ENCODE data around the gene TEX36.
"Not testable (repeated sequence)": the region's sequence is repeated elsewhere in the genome, so short reads cannot be mapped to it uniquely, and the experiment has no call there.

Gene TEX36

GRCh38 chr10:125634606-125635005 lies 48.4 kb downstream of the TEX36 start:
- DNase-seq (ENCODE audit: low read depth in 2 of 2, low spot score in 1 of 2) = no peak

DNA sequence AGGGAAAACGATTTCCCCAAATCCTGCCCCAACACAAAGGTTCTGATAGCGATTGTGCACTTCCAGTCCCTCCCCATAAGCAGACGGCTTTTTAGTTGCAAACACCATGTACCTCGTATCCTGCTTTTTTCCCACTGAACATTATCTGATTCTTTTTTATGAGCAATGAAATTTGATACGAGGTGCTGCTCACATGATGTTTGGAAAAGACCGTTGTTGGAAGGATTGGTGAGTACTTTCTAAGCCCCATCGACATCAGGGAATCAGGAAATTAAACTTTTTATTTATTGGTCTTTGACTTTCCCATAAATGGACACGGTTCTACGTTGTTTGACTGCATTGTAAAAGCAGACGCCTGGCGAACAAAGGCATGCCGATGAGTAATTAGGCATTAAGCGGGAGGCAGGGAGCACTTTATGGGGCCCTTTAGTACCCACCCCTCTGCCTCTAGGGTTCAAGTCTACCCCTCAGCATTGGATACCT lies 49.4 kb downstream of the TEX36 start:
- DNase-seq (ENCODE audit: low read depth in 2 of 2, low spot score in 1 of 2) = no peak

DNA sequence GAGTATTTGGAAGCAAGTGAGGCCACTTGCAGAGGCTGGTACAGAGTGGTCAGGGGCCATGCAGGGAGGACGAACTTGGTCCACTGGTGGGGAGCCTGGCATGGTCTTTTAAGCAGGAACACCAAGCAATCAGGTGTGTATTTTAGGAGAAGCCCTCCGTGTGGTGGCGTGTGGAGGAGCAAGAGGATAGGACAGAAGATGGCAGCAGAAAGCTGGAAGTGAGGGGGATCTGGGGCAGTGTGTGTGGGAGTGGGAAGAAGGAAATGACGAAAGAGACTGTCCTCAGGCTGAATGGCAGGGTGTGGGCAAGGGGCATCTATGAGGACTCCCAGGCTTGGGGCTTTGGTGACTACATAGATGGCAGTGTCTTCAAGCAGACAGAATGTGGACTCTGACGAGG lies 51.2 kb downstream of the TEX36 start:
- no peak for DNase-seq (ENCODE audit: low read depth in 2 of 2, low spot score in 1 of 2)

DNA sequence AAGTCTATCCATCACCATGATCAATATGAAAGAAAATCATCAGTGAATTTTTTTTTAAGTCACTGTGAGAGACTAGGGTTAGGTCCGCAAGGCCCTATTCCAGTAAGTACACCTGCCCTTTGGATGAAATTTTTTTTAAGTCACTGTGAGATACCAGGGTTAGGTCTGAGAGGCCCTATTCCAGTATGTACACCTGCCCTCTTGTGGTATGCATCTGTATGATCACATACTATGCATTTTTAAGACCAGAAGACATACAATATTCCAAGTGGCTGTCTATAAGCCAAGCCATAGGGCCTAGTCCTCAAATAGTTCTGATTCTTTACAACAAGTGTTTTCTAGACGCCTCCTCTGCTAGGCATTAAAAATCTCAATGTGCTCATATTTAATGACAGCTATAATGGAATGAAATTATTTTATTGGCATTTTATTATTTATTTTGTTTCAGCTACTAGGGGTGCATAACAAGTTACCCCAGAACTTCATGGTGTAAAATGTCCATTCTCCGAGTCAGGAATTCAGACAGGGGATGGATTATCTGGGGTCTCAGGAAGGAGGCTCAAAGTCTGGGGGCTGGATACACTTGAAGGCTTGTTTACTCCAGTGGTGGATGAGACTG lies 53.1 kb downstream of the TEX36 start:
- DNase-seq (ENCODE audit: low read depth in 2 of 2, low spot score in 1 of 2) = no peak

DNA sequence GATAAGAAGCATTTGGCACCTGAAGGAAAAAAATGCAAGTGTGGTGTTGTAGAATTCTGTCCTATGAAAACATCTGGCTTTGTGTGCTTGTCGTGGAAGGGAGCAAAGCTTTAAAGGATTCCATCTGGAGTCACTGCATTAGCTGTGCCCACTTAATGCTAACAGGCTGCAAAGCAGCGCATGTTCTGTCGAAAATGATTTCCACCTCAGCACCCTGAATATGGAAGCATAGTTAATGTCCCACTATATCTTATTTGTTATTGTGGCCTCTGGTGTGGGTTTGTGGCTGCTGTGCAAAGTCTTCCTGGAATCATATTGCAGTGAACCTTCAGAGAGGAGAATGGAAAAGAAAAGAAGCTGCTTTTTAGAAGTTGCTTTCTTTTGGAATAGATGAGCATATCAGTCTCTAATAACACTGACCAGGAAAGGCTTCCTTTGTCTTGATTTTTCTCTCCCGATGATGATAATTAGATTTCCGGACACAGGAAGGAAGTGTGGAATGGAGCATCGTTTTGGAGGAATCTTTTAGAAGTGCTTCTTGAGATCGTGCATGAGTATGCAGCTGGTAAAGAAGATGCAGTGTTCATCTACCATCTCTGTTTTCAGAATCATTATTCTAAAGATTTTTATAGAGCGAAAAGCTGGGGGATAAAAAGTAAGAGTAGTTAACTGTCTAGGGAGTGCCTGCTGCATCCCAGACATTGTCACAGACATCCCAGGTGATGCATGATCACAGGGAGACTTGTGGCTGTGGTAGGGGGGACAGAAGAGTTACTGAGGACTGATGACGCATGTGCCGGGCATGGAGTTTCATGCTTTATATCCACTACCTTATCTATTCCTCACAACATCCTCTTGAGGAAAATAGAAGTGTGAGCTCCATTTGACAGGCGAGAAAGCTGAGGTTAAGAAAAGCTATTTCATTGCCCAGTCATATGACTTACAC lies 54.6 kb downstream of the TEX36 start:
- DNase-seq (ENCODE audit: low read depth in 2 of 2, low spot score in 1 of 2) = no peak

DNA sequence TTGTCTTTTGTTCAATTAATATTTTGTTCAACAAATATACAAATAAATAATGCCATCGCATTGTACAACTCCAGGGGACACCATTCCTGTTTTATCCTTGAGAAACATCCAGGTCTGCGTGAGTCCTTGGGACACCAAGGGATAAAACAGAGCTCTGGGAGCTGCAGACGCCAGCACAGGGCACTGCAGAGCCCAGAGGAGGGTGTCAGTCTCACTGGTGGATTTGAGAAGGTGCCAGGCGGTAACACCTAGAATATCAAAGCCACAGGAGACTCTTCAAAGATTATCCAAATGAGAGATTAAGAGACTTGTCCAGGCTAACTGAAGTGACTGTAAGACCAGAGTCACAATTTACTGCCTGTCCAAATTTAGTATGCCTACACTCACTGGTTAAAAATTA lies 55.3 kb downstream of the TEX36 start:
- DNase-seq (ENCODE audit: low read depth in 2 of 2, low spot score in 1 of 2) = no peak

- DNase-seq (ENCODE audit: low read depth in 2 of 2, low spot score in 1 of 2) = no peak
Observed at GRCh38 chr10:125626671-125627070, 56.3 kb downstream of the TEX36 start.

DNA sequence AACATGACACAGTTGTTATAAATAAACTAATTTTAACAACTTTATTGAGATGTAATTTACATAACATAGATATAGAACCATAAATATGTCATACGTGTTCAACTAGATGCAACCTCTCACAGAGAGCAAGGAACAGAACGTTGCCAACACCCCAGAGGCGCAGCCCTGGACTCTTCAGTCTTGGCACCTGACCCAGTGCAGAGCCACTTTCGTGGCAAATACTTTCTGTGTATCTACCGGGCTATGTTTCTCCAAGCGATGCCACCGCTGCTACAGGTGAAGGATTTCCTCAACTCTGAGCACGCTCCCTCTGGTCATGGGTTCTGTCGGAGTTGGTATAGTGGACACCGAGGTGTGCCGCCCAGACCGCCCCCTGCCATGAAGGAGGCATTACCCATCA lies 57.4 kb downstream of the TEX36 start:
- DNase-seq (ENCODE audit: low read depth in 2 of 2, low spot score in 1 of 2) = no peak

DNA sequence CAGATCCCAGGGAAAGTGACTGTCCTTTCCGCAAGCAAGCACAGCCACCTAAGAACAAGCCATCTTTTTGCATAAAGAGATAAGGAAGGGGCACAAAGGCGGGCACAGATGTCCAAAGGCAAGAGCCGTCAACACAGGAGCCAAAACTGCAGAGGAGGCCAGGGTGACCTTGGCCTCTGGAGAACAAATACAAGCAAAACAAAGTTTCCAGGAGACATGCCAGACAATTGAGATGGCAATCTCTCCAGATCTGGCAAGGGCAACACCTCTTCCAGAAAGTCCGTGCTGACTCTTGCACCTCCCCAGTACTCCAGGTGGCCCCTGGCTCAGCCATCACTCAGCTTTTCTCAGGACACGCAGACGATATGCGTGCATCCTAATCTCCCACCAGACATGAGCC lies 58.2 kb downstream of the TEX36 start:
- no peak for DNase-seq (ENCODE audit: low read depth in 2 of 2, low spot score in 1 of 2)

DNA sequence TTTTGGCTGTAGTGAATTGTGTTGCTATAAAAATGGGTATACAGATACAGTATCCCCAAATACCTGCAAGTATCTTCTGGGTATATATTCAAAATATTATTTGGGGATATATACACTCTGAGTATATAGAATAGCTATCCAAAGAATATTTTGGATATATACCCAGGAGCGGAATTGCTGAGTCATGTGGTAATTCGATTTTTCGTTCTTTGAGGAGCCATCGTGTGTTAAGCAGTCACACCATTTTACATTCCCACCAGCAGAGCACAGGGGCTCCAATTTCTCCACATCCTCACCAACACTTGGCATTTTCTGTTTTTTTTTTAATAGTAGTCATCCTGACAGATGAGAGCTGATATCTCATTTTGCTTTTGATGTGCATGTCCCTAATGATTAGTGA lies 61.9 kb downstream of the TEX36 start:
- DNase-seq (ENCODE audit: low read depth in 2 of 2, low spot score in 1 of 2) = no peak

DNA sequence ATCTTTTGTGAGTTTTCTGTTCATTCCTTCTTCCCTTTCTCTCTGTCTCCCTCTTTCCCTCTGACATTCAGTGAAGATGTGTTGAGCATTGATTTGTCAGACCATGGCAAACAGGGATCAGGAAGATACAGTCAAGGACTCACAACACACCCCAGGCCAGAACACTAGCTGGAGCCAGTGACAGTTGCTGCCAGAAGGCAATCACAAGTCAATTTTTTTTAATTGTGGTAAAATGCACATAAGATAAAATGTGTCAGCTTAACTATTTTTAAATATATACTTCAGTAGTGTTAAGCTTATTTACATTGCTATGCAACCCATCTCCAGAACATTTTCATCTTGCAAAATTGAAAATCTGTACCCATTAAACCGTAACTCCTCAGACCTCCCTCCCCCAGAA lies 62.6 kb downstream of the TEX36 start:
- no peak for DNase-seq (ENCODE audit: low read depth in 2 of 2, low spot score in 1 of 2)

- DNase-seq (ENCODE audit: low read depth in 2 of 2, low spot score in 1 of 2) = not testable (repeated sequence)
Observed at GRCh38 chr10:125613062-125613461, 69.9 kb downstream of the TEX36 start.

DNA sequence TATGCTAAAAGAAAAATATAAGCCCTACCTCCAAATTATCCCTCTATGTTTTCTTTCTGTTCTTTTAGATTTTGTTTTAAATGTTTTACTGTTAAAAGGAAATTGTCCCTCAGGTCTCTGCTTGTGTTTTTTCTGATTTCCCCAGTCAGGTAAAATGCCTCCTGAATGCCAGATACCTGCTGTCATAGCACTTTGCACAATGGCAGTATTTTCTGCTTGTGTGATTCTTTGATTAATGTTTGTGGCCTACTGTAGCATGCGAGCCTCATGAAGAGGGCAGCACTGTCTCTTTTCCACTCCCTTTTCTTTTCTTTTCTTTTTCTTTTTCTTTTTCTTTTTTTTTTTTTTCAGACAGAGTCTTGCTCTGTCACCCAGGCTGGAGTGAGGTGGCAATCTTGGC lies 71.2 kb downstream of the TEX36 start:
- DNase-seq (ENCODE audit: low read depth in 2 of 2, low spot score in 1 of 2) = no peak

DNA sequence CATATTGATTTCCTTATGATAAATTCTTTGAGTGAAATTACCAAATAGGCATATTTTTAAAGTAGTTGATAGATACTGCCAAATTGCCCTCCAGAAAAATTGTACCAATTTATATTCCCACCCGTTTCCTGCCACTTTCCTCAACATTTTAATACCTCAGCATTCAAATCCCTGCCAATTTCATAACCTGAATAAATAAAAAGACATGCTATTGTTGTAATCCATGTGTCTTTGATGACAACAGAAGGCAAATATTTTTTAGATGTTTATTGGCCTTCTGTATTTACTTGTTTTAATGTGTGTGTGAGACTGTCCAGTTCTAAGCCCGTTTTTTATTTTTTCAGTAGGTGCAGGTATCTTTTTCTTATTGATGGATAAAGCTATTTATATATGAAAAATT lies 71.7 kb downstream of the TEX36 start:
- DNase-seq (ENCODE audit: low read depth in 2 of 2, low spot score in 1 of 2) = no peak

GRCh38 chr10:125609859-125610258 lies 73.1 kb downstream of the TEX36 start:
- no peak for DNase-seq (ENCODE audit: low read depth in 2 of 2, low spot score in 1 of 2)

DNA sequence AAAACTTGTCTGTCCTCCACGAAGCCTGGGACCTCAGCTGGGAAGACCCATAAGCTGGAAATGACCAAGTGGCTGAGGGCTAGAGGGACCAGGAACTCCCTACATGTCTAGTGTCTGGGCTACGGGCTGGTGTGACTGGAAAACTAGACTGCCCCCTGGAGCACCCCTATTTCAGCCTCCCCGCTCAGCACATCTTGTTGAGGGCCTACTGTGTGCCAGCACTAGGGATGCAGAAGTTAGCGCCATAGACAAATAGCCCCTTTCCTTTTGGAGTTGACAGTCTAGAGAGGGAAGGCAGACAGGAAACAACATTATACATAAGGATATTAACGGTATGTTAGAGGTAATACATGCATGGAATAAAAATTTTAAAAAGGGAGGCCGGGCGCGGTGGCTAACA lies 74.5 kb downstream of the TEX36 start:
- no peak for DNase-seq (ENCODE audit: low read depth in 2 of 2, low spot score in 1 of 2)

DNA sequence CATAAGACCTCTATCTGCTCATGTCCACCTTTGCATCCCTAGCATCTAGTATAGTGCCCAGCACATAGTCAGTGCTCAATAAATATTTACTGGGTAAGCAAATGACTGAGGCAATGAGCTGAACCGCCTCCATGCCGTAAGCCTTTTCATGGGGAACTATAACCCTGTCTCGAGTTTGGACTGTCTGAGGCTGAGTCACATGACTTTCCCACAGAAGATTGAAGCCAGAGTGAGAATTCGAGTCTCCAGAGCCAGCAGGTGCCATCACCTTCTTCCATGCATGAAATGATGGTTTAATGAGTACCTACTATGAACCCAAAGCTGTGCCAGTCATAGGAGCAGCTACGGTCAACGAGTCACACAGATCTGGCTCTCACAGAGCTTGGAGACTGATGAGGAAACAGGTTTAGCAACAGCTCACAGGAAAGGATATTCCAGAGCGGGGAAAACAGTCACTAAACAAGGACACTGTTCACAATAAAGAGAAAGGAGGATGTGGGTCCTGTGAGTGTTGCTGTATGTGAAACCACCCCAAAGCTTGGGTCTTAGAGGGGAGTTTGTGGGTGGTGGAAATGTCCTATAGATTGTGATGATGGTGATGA lies 75.2 kb downstream of the TEX36 start:
- DNase-seq (ENCODE audit: low read depth in 2 of 2, low spot score in 1 of 2) = no peak

DNA sequence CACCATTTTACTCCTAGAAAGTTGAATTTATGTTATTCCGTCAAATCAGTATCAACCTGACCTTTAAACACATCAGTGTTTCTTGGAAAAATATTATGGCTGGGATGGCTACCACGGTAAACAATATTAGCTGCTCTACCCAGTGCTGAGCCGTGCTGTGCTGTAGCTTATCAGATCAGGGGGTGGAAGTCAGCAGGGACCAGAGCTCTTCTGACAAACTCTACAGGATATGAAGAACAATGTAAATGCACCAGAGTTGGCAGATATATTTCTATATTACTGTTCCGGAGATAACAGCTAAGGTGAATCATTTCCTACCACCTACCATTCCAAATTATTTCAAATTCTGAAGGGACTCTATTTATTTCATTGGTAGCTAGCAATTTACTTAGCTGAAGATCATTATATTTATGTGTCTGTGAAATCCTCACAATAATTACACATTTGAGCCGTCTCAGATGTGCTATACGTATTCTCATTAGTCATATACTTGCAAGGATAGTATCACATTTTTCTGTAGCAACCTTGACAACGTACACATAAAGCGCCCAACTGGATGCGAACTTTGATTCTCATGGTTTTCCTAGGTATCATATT lies 76.5 kb downstream of the TEX36 start:
- DNase-seq (ENCODE audit: low read depth in 2 of 2, low spot score in 1 of 2) = no peak

All from stimulated activated CD8-positive, alpha-beta memory T cell treated with anti-CD3 and anti-CD28 coated beads, Interleukin-4, amount 100 ng/mL, for 1 hour (primary cell).